Caco-2 (cell line): ENCODE results near the gene CTRL. TPM values are rescaled to one million over a fixed set of nuclear protein-coding genes. Genes with fewer than 3 reads are reported as not detected.

ENCODE experiments used
- BruUV-seq: library from RNA; stranded (reverse); fragments of 400-500 nt; replicated peaks from 2 replicates; lab custom pipeline; 2021; lab: Mats Ljungman, UMichigan
- CTCF ChIA-PET: fragments of 300-600 bp; sonication (Branson Sonifier 250); formaldehyde crosslinking; loops from one replicate; lab custom pipeline; 2022; ENCODE audit warnings: antibody characterized with exemption; lab: Charles Lee
- POLR2A ChIA-PET: fragments of 300-600 bp; sonication (Branson Sonifier 250); formaldehyde crosslinking; loops from one replicate; lab custom pipeline; 2022; ENCODE audit warnings: antibody characterized with exemption; lab: Charles Lee
- DNase-seq, 2 experiments: peaks; one replicate each; pipeline versions ENCODE4 v3.0.0 to v3.0.0-alpha.2; 2020 to 2022
- H3K27me3 ChIP-seq: replicated peaks from 2 replicates; pipeline ENCODE4 v1.6.0; 2011; ENCODE audit warnings: low read length; ENCODE audit not compliant: control insufficient read depth, insufficient read depth
- H3K36me3 ChIP-seq: 2 replicates; pipeline ENCODE4 v1.5.1; 2011; ENCODE audit warnings: low read length; ENCODE audit not compliant: control insufficient read depth, insufficient read depth
- H3K4me1 ChIP-seq: fragments of 250-450 bp; sonication (Bioruptor Pico); 2 replicates; pipeline ENCODE4 v1.5.1; 2020; ENCODE audit warnings: mild to moderate bottlenecking
- H3K4me3 ChIP-seq: 2 replicates; pipeline ENCODE4 v1.5.1; 2011; ENCODE audit warnings: low read depth, mild to moderate bottlenecking, control low read depth, low read length
- H3K9me3 ChIP-seq: fragments of 250-450 bp; sonication (Bioruptor Pico); 2 replicates; pipeline ENCODE4 v1.5.1; 2020; ENCODE audit warnings: mild to moderate bottlenecking, moderate library complexity
- H3K27ac Mint-ChIP-seq: one replicate; pipeline ENCODE4 v1.8.0; 2022; ENCODE audit warnings: mixed read lengths; ENCODE audit not compliant: unreplicated experiment
- H3K27me3 Mint-ChIP-seq: one replicate; pipeline ENCODE4 v1.8.0; 2022; ENCODE audit warnings: mixed read lengths; ENCODE audit not compliant: insufficient read depth, unreplicated experiment
- H3K36me3 Mint-ChIP-seq: one replicate; pipeline ENCODE4 v1.8.0; 2022; ENCODE audit warnings: mild to moderate bottlenecking, mixed read lengths; ENCODE audit not compliant: insufficient read depth, unreplicated experiment
- H3K4me1 Mint-ChIP-seq: one replicate; pipeline ENCODE4 v1.8.0; 2022; ENCODE audit warnings: low read depth, mixed read lengths; ENCODE audit not compliant: unreplicated experiment
- H3K4me3 Mint-ChIP-seq: one replicate; pipeline ENCODE4 v1.8.0; 2022; ENCODE audit warnings: mild to moderate bottlenecking, moderate library complexity, mixed read lengths; ENCODE audit not compliant: unreplicated experiment
- H3K9me3 Mint-ChIP-seq: one replicate; pipeline ENCODE4 v1.8.0; 2022; ENCODE audit warnings: mixed read lengths; ENCODE audit not compliant: unreplicated experiment
- intact Hi-C: fragments of 100-400 bp; cut with micrococcal nuclease; formaldehyde crosslinking; loops from one replicate; pipeline ENCODE4 v1.10.0; 2022; ENCODE audit not compliant: unreplicated experiment
- total RNA-seq: library from RNA; stranded (reverse); gene quantifications from 2 replicates; pipeline ENCODE4 v1.2.3, GENCODE V29; 2022
- TF ChIP-seq, protein P1 (sequence below), 2 experiments: fragments of 200-600 bp in 1 of 2; IDR thresholded peaks; 1 replicate in 1 of 2; 2 replicates in 1 of 2; pipeline versions ENCODE4 v1.5.1 to v1.8.0; 2011 to 2022; ENCODE audit warnings: antibody characterized with exemption in 1 of 2, control low read depth in 1 of 2, inconsistent platforms in 1 of 2, low read depth in 1 of 2, low read length in 1 of 2, mild to moderate bottlenecking in 1 of 2, moderate library complexity in 1 of 2; ENCODE audit not compliant: insufficient read depth in 1 of 2, severe bottlenecking in 1 of 2, unreplicated experiment in 1 of 2

Gene CTRL
- total RNA-seq, 1 experiment from 2014 or later: 0.66 TPM

DNA sequence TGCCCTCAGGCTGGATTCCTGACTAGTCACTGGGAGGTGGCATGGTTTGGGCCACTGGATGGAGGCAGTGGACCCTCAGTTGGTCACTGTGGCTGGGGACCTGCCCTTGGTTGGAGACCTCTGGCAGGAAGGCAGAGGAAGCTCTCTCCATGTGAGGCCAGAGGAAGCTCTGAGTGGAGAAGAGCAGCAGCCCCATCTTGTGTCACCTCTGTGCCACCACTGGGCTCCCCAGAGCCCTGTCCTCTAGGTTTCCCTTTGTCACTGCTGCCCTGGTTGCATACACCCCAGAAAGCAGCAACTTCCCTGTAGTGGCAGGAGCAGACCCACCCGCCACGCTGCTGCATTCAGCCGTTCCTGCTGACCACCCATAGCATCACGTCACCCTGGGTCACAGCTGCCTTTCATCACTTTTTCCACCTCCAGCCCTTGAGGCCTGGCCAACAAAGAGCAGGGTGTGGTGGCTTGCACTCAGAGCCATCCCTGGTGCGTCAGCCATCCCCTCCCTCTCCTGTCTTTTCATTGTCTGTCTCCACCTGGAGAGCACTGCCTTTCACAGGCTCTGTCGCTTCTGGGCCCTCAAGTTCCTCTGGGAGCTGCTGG lies 11.9 kb downstream of the CTRL start:
- Histone ChIP-seq H3K4me1 (no peaks in the 10 kb centered on the region), H3K4me3 (no peak overlapping the region), H3K27me3 (no peaks in the 10 kb centered on the region), H3K36me3 (peaks cover 6% of the 10 kb centered on the region), H3K9me3 (no peaks in the 10 kb centered on the region)
- Mint-ChIP-seq H3K27me3 (no peaks in the 10 kb centered on the region), H3K9me3 (no peaks in the 10 kb centered on the region), H3K4me1 (peaks cover 7% of the 10 kb centered on the region), H3K36me3 (peaks cover 7% of the 10 kb centered on the region), H3K27ac (no peak overlapping the region), H3K4me3 (no peak overlapping the region)
- POLR2A ChIA-PET: interaction anchor here (0.6 kb wide), 1 partner anchor 304 kb away, joined by 9 read pairs; no protein-coding TSS in a partner anchor
- BruUV-seq: no TSS peak
- intact Hi-C loops: no loop called here
- no peak for DNase-seq
- TF ChIP-seq, protein P1, sequence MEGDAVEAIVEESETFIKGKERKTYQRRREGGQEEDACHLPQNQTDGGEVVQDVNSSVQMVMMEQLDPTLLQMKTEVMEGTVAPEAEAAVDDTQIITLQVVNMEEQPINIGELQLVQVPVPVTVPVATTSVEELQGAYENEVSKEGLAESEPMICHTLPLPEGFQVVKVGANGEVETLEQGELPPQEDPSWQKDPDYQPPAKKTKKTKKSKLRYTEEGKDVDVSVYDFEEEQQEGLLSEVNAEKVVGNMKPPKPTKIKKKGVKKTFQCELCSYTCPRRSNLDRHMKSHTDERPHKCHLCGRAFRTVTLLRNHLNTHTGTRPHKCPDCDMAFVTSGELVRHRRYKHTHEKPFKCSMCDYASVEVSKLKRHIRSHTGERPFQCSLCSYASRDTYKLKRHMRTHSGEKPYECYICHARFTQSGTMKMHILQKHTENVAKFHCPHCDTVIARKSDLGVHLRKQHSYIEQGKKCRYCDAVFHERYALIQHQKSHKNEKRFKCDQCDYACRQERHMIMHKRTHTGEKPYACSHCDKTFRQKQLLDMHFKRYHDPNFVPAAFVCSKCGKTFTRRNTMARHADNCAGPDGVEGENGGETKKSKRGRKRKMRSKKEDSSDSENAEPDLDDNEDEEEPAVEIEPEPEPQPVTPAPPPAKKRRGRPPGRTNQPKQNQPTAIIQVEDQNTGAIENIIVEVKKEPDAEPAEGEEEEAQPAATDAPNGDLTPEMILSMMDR (IDR thresholded peaks at IDR 0.05; ENCODE audit: insufficient read depth in 1 of 2, low read depth in 1 of 2, low read length in 1 of 2, severe bottlenecking in 1 of 2, unreplicated experiment in 1 of 2): peak in 1 of 2 experiments; percentile 30
- CTCF ChIA-PET: interaction anchor here (0.5 to 2.0 kb wide), 4 partner anchors 36 to 406 kb away, joined by 3 to 12 read pairs (median 6); partner anchors contain the start of genes RANBP10 and TSNAXIP1

DNA sequence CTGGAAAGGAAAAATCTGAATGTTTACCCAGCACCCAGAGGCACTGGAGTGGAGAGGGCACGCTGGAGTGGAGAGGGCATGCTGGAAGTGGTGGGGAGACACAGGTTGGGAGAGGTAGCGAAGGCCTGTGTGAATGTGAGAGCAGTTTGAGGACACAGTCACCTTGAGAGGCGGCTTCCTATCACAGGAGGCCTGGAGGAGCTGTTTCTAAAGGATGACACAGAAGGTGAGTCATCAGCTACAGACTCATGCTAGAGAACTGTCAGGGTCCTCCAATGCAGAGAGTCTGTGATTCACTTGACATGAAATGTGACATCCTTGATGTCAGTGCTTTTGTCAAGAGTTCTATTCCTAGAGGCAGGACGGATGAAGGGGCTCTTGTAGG lies 13.8 kb downstream of the CTRL start:
- ChIA-PET POLR2A (interaction anchor here (0.5 kb wide), 1 partner anchor 101 kb away, joined by 6 read pairs; no protein-coding TSS in a partner anchor), CTCF (interaction anchor here (0.7 to 0.8 kb wide), 2 partner anchors 18 to 33 kb away, joined by 3 read pairs; no protein-coding TSS in a partner anchor)
- peaks cover 4% of the 10 kb centered on the region for H3K36me3 ChIP-seq
- no TSS peak for BruUV-seq
- intact Hi-C loops: no loop called here
- Mint-ChIP-seq H3K36me3 (peaks cover 2% of the 10 kb centered on the region), H3K4me3 (no peak overlapping the region), H3K9me3 (no peaks in the 10 kb centered on the region), H3K27ac (no peak overlapping the region), H3K4me1 (peaks cover 7% of the 10 kb centered on the region), H3K27me3 (no peaks in the 10 kb centered on the region)
- TF ChIP-seq, protein P1 (IDR thresholded peaks at IDR 0.05; ENCODE audit: insufficient read depth in 1 of 2, low read depth in 1 of 2, low read length in 1 of 2, severe bottlenecking in 1 of 2, unreplicated experiment in 1 of 2): no peak
- no peaks in the 10 kb centered on the region for H3K9me3 ChIP-seq
- DNase-seq: no peak
- H3K4me3 ChIP-seq: no peak overlapping the region
- no peaks in the 10 kb centered on the region for H3K27me3 ChIP-seq
- no peaks in the 10 kb centered on the region for H3K4me1 ChIP-seq

DNA sequence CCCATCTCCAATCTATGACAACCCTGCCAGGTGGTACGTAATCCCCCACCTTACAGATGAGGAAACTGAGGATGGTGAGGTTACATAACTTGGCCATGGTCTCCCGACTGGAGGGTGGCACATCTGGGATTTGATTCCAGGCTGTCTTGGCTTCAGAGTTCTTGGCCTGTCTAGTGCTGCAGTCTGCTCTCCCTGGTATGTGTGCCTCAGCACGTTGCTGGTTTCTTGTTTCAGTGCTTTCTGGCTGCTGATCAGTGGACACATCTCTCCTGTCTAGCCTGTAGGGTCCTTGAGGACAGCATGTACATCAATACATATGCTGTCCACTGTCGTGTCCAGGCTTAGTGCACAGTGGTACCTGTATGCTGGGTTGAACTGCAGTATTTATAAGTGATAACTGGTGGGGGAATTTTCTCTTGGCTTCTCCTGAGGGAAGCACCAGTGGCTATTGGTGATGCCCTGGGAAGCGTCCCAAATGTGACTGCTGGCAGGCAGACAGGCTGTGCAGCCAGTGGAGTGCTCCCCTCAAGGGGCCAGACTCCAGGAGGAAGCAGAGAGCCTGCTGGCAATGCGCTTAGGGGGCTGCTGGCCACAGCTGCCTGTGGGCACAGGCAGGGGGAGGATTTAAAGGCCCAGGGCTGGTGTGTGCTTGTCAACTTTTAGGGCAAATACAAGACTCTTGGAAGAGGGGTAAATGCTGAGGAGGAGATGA lies 14.4 kb downstream of the CTRL start:
- Histone ChIP-seq H3K36me3 (peaks cover 4% of the 10 kb centered on the region), H3K4me3 (no peak overlapping the region), H3K9me3 (no peaks in the 10 kb centered on the region), H3K4me1 (no peaks in the 10 kb centered on the region), H3K27me3 (no peaks in the 10 kb centered on the region)
- ChIA-PET CTCF (interaction anchor here (0.5 to 0.8 kb wide), 2 partner anchors 18 to 411 kb away, joined by 3 read pairs; no protein-coding TSS in a partner anchor), POLR2A (interaction anchor here (0.5 kb wide), 1 partner anchor 101 kb away, joined by 6 read pairs; no protein-coding TSS in a partner anchor)
- intact Hi-C loops: no loop called here
- no peak for DNase-seq
- Mint-ChIP-seq H3K36me3 (no peaks in the 10 kb centered on the region), H3K9me3 (no peaks in the 10 kb centered on the region), H3K27me3 (no peaks in the 10 kb centered on the region), H3K27ac (no peak overlapping the region), H3K4me3 (no peak overlapping the region), H3K4me1 (peaks cover 7% of the 10 kb centered on the region)
- TF ChIP-seq, protein P1 (IDR thresholded peaks at IDR 0.05; ENCODE audit: insufficient read depth in 1 of 2, low read depth in 1 of 2, low read length in 1 of 2, severe bottlenecking in 1 of 2, unreplicated experiment in 1 of 2): no peak
- no TSS peak for BruUV-seq
